Esophagus squamous epithelium (tissue), 5 donors: ENCODE measurements around the gene PINK1. TPM values are rescaled to one million over a fixed set of nuclear protein-coding genes. Genes with fewer than 3 reads are reported as not detected.
"Not testable (repeated sequence)": the region's sequence is repeated elsewhere in the genome, so short reads cannot be mapped to it uniquely, and the experiment has no call there.

Experiments used
- DNase-seq: peaks from one replicate; lab custom pipeline; 2025; lab: John Stamatoyannopoulos, UW
- H3K27ac ChIP-seq, 4 donors: fragments of 200-600 bp; sonication (generic); one replicate each; pipeline ENCODE4 v1.5.1; 2016 to 2019; ENCODE audit warnings: mild to moderate bottlenecking in 1 of 4
- H3K27me3 ChIP-seq, 4 donors: fragments of 200-600 bp; sonication (generic); 1 replicate in 3 of 4; 2 replicates in 1 of 4; pipeline versions ENCODE4 v1.5.1 to v1.6.0; 2017 to 2021; ENCODE audit warnings: antibody characterized with exemption in 1 of 4
- H3K36me3 ChIP-seq, 3 donors: fragments of 200-600 bp; sonication (generic); one replicate each; pipeline ENCODE4 v1.5.1; 2016 to 2019
- H3K4me1 ChIP-seq, 3 donors: fragments of 200-600 bp; sonication (generic); one replicate each; pipeline ENCODE4 v1.5.1; 2017 to 2019
- H3K4me3 ChIP-seq, 4 donors: fragments of 200-600 bp; sonication (generic); 1 replicate in 3 of 4; 2 replicates in 1 of 4; pipeline ENCODE4 v1.5.1; 2016 to 2019; ENCODE audit warnings: mild to moderate bottlenecking in 2 of 4, moderate library complexity in 1 of 4
- H3K9me3 ChIP-seq, 3 donors: fragments of 200-600 bp; sonication (generic); one replicate each; pipeline ENCODE4 v1.5.1; 2016 to 2019
- CTCF ChIP-seq, 6 experiments: fragments of 450-650 bp in 4 of 6; fragments of 200-600 bp in 2 of 6; sonication (generic) in 2 of 6; IDR thresholded peaks; one replicate each; pipeline ENCODE4 v1.5.1; 2016 to 2019; ENCODE audit warnings: antibody characterized with exemption in 6 of 6, mild to moderate bottlenecking in 4 of 6, moderate library complexity in 4 of 6
- POLR2A ChIP-seq, 4 donors: fragments of 450-650 bp; IDR thresholded peaks; one replicate each; pipeline ENCODE4 v1.6.1; 2017; ENCODE audit warnings: antibody characterized with exemption in 4 of 4, mild to moderate bottlenecking in 4 of 4, moderate library complexity in 3 of 4
- WGBS, 2 donors: methylation state at CpG; one replicate each; pipeline ENCODE4 v1.1.5; 2018; 5-methylcytosine and 5-hydroxymethylcytosine counted together
- intact Hi-C: fragments of 100-400 bp; cut with DNase I; formaldehyde crosslinking; loops from one replicate; pipeline ENCODE4 v1.15.0; 2022
- total RNA-seq, 4 donors: library from RNA; depleted of rRNA; stranded (reverse); fragments of >200 nt; gene quantifications; one replicate each; pipeline ENCODE4 v1.1.0, GENCODE V29; 2016
- donor health status: DM: yes; HTN: yes; CAD: no.

The PINK1 gene
- total RNA-seq, 4 donors from 2014 or later: 55.0 to 110 (median 77.1) TPM

- Histone ChIP-seq H3K36me3 (no peaks in the 10 kb centered on the region), H3K4me1 (no peaks in the 10 kb centered on the region), H3K4me3 (no peak overlapping the region), H3K9me3 (no peaks in the 10 kb centered on the region), H3K27ac (no peak overlapping the region), H3K27me3 (no peaks in the 10 kb centered on the region)
- intact Hi-C loops: no loop called here
- no peak for DNase-seq
- 72 to 73% methylated on average over 4 of the region's 4 CpGs for WGBS, 2 donors
- TF ChIP-seq POLR2A (IDR thresholded peaks at IDR 0.05) (no peak), CTCF (IDR thresholded peaks at IDR 0.05) (no peak)
These were observed 30.3 kb upstream of the PINK1 start for GRCh38 chr1:20602851-20603450.

GRCh38 chr1:20603504-20604464, 29.5 kb upstream of the PINK1 start:
- intact Hi-C loops: no loop called here
- Histone ChIP-seq H3K27me3 (no peaks in the 10 kb centered on the region), H3K36me3 (no peaks in the 10 kb centered on the region), H3K9me3 (no peaks in the 10 kb centered on the region), H3K27ac (no peak overlapping the region), H3K4me3 (no peak overlapping the region), H3K4me1 (no peaks in the 10 kb centered on the region)
- 61 to 67% methylated on average over 8 to 9 of the region's 9 CpGs for WGBS, 2 donors
- no peak for DNase-seq
- TF ChIP-seq CTCF (IDR thresholded peaks at IDR 0.05) (no peak), POLR2A (IDR thresholded peaks at IDR 0.05) (no peak)

GRCh38 chr1:20604678-20605077, 28.6 kb upstream of the PINK1 start:
- no peak for TF ChIP-seq CTCF (IDR thresholded peaks at IDR 0.05)
- no peak for TF ChIP-seq POLR2A (IDR thresholded peaks at IDR 0.05)
- Histone ChIP-seq H3K36me3 (no peaks in the 10 kb centered on the region), H3K27ac (no peak overlapping the region), H3K9me3 (no peaks in the 10 kb centered on the region), H3K4me1 (no peaks in the 10 kb centered on the region), H3K4me3 (no peak overlapping the region), H3K27me3 (no peaks in the 10 kb centered on the region)
- 79 to 82% methylated on average over 5 to 7 of the region's 7 CpGs for WGBS, 2 donors
- no peak for DNase-seq
- intact Hi-C loops: no loop called here

- peak overlapping the region in 2 of 4 donors; percentile 0 to 14 for H3K27ac ChIP-seq
- H3K4me3 ChIP-seq, H3K9me3 ChIP-seq, intact Hi-C loops, H3K36me3 ChIP-seq, H3K4me1 ChIP-seq, DNase-seq, H3K27me3 ChIP-seq: not testable (repeated sequence)
- WGBS, 2 donors: 57 to 69% methylated on average over 7 of the region's 7 CpGs
These were observed 26.3 kb upstream of the PINK1 start for GRCh38 chr1:20606801-20607570.

GRCh38 chr1:20609541-20609940, 23.7 kb upstream of the PINK1 start:
- H3K27ac ChIP-seq: no peak overlapping the region
- H3K9me3 ChIP-seq: no peaks in the 10 kb centered on the region
- intact Hi-C loops: no loop called here
- WGBS, 2 donors: 74 to 87% methylated on average over 6 of the region's 6 CpGs
- no peak overlapping the region for H3K4me3 ChIP-seq
- TF ChIP-seq POLR2A (IDR thresholded peaks at IDR 0.05) (no peak), CTCF (IDR thresholded peaks at IDR 0.05) (no peak)
- H3K4me1 ChIP-seq: peaks cover 0 to 23% (median 12%) of the 10 kb centered on the region in 3 donors
- no peaks in the 10 kb centered on the region for H3K27me3 ChIP-seq
- H3K36me3 ChIP-seq: no peaks in the 10 kb centered on the region
- DNase-seq: no peak
